ENCODE results near the gene CCDC142.
A peak's percentile ranks its signal among the peaks of the same experiment; 100 is the strongest.
"Not testable (repeated sequence)": the region's sequence is repeated elsewhere in the genome, so short reads cannot be mapped to it uniquely, and the experiment has no call there.

CCDC142 gene

DNA sequence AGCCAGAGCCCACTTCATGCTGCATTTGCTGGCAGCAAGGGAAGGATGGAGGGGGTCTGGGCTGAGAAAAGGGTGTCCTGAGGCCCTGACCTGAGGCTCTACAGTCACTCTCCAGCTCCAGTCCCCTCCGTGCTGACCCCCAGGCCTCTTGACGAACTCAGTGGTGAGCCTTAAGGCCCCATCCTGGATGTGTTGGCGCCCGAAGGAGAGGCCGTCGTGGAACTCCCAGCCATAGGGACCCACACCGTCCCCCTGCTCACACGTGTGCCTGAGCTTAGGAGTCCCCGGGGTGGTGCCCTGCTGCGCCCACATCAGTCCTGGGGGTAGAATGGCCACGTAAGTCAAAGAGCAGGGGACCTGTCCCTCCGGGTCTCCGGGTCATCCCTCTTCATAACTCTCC, 18.4 kb downstream of the CCDC142 start:
- DNase-seq (ENCODE audit: low read depth): no peak

DNA sequence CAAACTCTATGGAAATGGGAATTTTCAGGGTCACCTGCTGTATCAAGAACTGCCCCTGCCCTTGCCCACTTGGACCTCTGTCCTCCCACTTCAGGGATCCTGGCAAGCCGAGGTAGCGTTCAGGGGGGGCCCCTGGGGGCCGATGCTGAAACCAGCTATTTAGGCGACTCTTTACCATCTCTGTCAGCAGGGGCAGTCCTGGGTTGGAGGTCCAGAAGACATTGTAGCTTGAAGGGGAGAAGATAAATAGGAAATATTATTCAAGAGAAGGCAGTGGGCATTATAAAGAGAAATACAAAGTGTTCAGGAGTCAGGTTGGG, 20.1 kb downstream of the CCDC142 start:
- no peak for DNase-seq (ENCODE audit: low read depth)

DNA sequence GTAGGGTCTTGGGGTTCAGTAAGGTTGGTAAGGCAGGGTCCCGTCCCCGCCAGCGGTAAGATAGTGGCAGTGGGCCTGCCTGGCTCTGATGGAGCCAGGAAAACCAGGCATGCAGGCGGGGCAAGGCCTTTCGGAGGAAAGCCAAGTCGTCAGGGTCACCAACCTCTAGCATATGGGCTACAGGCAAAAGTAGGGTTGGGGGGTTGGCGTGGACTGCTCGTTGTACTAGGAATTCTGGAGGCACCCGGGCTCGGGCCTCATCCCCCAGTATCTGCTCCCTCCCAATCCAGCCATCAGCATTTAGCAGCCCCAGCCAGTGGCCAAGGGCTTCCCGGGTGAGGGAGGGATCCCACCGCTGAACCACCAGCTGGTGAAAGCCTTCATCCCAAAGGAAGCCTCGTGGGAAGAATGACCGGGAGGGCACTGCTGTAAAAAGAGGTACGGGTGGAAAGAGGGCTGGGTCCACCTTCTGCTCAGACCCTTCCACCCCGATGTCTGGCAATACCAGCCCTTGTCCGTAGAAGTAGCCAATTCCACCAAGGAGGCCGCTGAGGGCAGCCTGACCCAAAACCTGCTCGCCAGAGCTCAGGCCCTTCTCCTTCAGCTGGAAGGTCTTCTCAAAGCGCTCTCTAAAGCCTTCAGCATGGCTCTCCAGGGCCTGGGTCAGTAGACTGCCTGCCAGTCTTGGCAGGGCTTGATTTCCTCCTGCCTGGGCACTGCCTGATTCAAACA, 20.6 kb downstream of the CCDC142 start:
- DNase-seq (ENCODE audit: low read depth): no peak

DNA sequence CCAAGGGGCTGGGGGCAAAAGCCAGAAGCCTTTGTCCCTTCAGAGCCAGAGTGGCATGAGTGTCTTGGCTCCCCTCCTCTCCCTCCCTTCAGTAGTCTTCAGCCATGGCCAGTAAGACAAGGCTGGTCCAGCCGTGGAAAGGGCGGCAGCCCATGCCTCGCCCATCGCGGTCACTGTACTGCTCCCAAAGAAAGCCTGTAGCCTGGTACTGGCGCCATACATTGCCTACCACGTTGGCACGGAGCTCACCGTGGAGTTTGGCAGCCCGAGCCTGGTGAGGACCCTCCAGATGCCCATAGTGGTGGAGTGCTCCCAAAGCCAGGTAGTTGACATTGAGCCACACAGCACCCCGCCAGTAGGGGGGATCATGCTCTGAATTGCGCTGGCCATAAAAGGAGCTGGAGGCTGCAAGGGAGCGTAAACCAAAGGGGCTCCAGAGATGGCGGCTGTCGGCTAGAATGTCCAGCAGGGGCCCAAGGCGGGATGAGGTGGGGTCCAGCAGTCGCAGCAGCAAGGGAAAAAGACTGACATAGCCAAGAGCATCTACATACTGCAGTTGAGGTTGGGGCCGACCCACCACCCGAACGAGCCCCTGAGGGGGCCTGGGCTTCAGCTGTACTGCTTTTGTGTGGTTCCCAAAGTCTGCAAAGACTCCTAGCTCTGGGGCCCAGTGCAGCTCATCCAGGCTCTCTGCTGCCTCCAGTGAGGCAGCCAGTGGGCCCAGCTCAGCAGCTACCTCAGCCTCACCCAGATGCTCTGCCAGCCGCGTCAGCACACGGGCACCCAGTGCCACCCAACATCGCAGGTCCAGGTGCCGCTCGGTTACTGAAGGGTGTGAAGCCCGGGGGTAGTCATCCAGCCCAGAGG, 21.4 kb downstream of the CCDC142 start:
- no peak for DNase-seq (ENCODE audit: low read depth)

DNA sequence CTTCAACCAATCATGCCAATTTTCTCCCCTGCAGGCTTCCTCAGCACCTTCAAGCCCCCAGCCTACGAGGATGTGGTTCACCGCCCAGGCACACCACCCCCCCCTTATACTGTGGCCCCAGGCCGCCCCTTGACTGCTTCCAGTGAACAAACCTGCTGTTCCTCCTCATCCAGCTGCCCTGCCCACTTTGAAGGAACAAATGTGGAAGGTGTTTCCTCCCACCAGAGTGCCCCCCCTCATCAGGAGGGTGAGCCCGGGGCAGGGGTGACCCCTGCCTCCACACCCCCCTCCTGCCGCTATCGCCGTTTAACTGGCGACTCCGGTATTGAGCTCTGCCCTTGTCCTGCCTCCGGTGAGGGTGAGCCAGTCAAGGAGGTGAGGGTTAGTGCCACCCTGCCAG, 22.6 kb downstream of the CCDC142 start:
- DNase-seq (ENCODE audit: low read depth): not testable (repeated sequence)

DNA sequence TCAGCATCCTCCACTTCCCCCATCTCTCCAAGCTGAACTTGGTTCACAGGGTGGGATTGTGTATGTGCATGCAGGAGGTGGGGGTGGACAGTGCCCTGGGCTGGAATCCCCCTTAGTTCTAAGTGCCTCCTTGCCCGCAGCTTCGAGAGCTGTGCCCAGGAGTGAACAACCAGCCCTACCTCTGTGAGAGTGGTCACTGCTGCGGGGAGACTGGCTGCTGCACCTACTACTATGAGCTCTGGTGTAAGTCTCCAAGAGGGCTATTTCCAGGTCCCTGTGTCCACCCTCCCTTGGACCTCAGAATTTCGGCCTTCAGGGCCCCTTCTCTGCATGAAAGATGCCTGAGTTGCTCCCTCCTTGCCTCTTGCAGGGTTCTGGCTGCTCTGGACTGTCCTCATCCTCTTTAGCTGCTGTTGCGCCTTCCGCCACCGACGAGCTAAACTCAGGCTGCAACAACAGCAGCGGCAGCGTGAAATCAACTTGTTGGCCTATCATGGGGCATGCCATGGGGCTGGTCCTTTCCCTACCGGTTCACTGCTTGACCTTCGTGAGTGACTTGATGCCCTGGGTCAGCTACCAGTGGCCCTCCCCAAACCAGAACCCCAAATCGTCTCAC, 23.2 kb downstream of the CCDC142 start:
- not testable (repeated sequence) for DNase-seq (ENCODE audit: low read depth)

DNA sequence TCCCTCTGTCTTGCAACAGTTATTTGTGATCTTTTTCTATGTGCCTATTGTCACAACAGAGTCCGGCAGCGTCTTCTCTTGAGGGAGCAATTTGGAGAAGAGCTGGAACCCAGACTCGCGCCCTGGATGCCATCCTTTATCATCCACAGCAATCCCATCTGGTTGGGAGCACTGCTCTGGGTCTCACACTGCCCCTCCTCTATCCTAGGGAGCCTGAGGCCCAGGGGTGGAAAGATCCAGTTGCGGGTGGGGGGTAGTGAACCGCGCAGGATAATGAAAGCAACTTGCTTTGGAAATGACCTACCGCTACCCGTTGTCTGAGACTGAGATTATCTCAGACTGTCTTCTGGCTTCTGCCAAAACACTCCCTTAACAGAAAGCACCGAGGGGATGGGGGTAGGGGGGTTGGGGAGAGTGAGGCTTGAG, 23.8 kb downstream of the CCDC142 start:
- no peak for DNase-seq (ENCODE audit: low read depth)

- peak; percentile 100 for DNase-seq (ENCODE audit: low read depth)
These were observed 24.5 kb downstream of the CCDC142 start, which contains the start of gene WBP1 for GRCh38 chr2:74458132-74458937. WBP1 (plus strand) TSS chr2:74458438; CDS start chr2:74458603, 165 bp downstream.

DNA sequence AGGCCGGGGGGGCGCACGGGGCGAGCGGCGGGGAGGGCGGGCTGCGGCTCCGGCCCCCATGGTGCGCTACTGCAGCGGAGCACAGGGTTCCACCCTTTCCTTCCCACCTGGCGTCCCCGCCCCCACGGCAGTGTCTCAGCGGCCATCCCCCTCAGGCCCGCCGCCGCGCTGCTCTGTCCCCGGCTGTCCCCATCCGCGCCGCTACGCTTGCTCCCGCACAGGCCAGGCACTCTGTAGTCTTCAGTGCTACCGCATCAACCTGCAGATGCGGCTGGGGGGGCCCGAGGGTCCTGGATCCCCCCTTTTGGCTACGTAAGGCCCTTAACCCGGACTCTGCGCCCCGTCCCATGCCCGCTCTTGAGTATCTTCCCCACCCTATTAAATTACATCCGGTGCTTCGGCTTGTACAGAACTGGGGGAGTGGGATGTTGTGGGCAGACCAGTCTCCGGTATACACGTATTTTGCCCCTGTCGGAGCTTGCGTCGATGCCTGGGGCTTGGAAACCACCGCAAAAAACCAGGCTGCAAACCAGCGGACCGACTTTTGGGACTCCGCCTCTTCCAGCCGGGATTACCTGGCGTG, 25.2 kb downstream of the CCDC142 start:
- DNase-seq (ENCODE audit: low read depth): peak; percentile 74

GRCh38 chr2:74457129-74457548, 25.7 kb downstream of the CCDC142 start:
- no peak for DNase-seq (ENCODE audit: low read depth)

- DNase-seq (ENCODE audit: low read depth): peak; percentile 91
These were observed 27.9 kb downstream of the CCDC142 start, which contains the start of gene INO80B for GRCh38 chr2:74454654-74455511. INO80B (plus strand) TSS chr2:74455087; CDS start chr2:74455117, 30 bp downstream.

GRCh38 chr2:74450570-74451190, 32.1 kb downstream of the CCDC142 start:
- no peak for DNase-seq (ENCODE audit: low read depth)

DNA sequence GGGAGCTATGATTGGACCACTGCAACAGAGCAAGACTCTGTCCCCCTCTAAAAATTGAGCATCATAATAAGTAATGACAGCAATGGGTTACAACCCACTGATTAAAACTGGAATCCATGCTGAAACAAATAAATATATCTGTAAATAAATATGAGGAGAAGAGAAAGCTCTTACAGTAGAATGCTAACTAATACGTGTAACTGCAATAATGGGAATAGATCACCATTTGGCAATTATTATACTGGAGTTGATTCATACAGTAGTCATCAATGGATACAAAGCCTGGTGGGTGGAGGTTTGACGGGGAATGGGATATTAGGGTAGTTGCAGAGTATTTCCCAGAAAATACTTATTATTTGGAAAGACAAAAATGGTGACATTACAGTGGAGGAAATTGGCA, 34.0 kb downstream of the CCDC142 start:
- DNase-seq (ENCODE audit: low read depth): no peak

- DNase-seq (ENCODE audit: low read depth): no peak
These were observed 35.4 kb downstream of the CCDC142 start for GRCh38 chr2:74447230-74447999.

- no peak for DNase-seq (ENCODE audit: low read depth)
These were observed 38.1 kb downstream of the CCDC142 start for GRCh38 chr2:74444498-74445318.

- not testable (repeated sequence) for DNase-seq (ENCODE audit: low read depth)
These were observed 40.1 kb downstream of the CCDC142 start for GRCh38 chr2:74442483-74443297.

GRCh38 chr2:74441690-74442482, 40.9 kb downstream of the CCDC142 start, which contains the start of gene RTKN:
RTKN (minus strand) TSS chr2:74441937; CDS start chr2:74441816, 121 bp downstream.
- DNase-seq (ENCODE audit: low read depth): no peak
